SU-DHL-6 (cell line): ENCODE results near the gene LGR6.

Source experiments
- H2AFZ ChIP-seq: fragments of 200-600 bp; sonication (generic); 2 replicates; pipeline ENCODE4 v1.6.1; 2014; ENCODE audit warnings: low read depth, mild to moderate bottlenecking, moderate library complexity, mixed read lengths, antibody characterized with exemption, low read length; ENCODE audit not compliant: severe bottlenecking
- H3F3A ChIP-seq: fragments of 200-600 bp; shearing (Covaris generic); 2 replicates; pipeline ENCODE4 v1.6.0; 2016; ENCODE audit warnings: antibody characterized with exemption, mild to moderate bottlenecking; ENCODE audit not compliant: insufficient read depth
- H3K27ac ChIP-seq: fragments of 200-600 bp; sonication (generic); 2 replicates; pipeline ENCODE4 v1.5.1; 2016; ENCODE audit warnings: low read depth, mild to moderate bottlenecking, low read length, moderate library complexity, mixed read lengths
- H3K27me3 ChIP-seq: fragments of 200-600 bp; sonication (generic), shearing (Covaris generic); 2 replicates; pipeline ENCODE4 v1.6.0; 2014; ENCODE audit warnings: mild to moderate bottlenecking, low read length
- H3K36me3 ChIP-seq: fragments of 200-600 bp; sonication (generic); 2 replicates; pipeline ENCODE4 v1.6.1; 2014; ENCODE audit warnings: mild to moderate bottlenecking, low read length, mixed read lengths
- H3K4me2 ChIP-seq: fragments of 300-600, 200-600 bp; shearing (Covaris generic), sonication (generic); 2 replicates; pipeline ENCODE4 v1.6.0; 2014; ENCODE audit warnings: low read length, low read depth, mild to moderate bottlenecking; ENCODE audit not compliant: poor library complexity, severe bottlenecking
- H3K4me3 ChIP-seq: fragments of 200-600 bp; sonication (generic); 2 replicates; pipeline ENCODE4 v1.5.1; 2014; ENCODE audit warnings: antibody characterized with exemption, low read length, mild to moderate bottlenecking, mixed read lengths; ENCODE audit not compliant: insufficient read depth, poor library complexity, severe bottlenecking
- H3K79me2 ChIP-seq: fragments of 200-600 bp; sonication (generic); 2 replicates; pipeline ENCODE4 v1.6.1; 2014; ENCODE audit warnings: mild to moderate bottlenecking, low read length, moderate library complexity; ENCODE audit not compliant: insufficient read depth
- H3K9ac ChIP-seq: fragments of 200-600 bp; sonication (generic); 2 replicates; pipeline ENCODE4 v1.7.0; 2014; ENCODE audit warnings: mild to moderate bottlenecking, low read length
- H3K9me2 ChIP-seq: fragments of 200-600 bp; sonication (generic); replicated peaks from 2 replicates; pipeline ENCODE4 v1.6.1; 2014; ENCODE audit warnings: low read length; ENCODE audit not compliant: insufficient read depth
- H3K9me3 ChIP-seq: fragments of 200-600 bp; sonication (generic); 2 replicates; pipeline ENCODE4 v1.6.1; 2014; ENCODE audit warnings: low read length, mixed read lengths; ENCODE audit not compliant: insufficient read depth
- H4K20me1 ChIP-seq: fragments of 200-600 bp; sonication (generic); 2 replicates; pipeline ENCODE4 v1.6.1; 2014; ENCODE audit warnings: low read depth, mild to moderate bottlenecking, antibody characterized with exemption, low read length, moderate library complexity, mixed read lengths
- EZH2phosphoT487 ChIP-seq: fragments of 200-600 bp; sonication (generic), shearing (Covaris generic); conservative IDR thresholded peaks from 2 replicates; pipeline ENCODE4 v1.6.1; 2018; ENCODE audit warnings: mild to moderate bottlenecking, antibody characterized with exemption, low read length, moderate library complexity, mixed read lengths
- TF ChIP-seq, protein P1 (sequence below): fragments of 200-600 bp; sonication (generic); IDR thresholded peaks from one replicate; pipeline ENCODE4 v1.5.1; 2017; ENCODE audit warnings: antibody characterized with exemption, mild to moderate bottlenecking, low read length, moderate library complexity; ENCODE audit not compliant: insufficient read depth, poor library complexity, severe bottlenecking

The LGR6 gene

DNA sequence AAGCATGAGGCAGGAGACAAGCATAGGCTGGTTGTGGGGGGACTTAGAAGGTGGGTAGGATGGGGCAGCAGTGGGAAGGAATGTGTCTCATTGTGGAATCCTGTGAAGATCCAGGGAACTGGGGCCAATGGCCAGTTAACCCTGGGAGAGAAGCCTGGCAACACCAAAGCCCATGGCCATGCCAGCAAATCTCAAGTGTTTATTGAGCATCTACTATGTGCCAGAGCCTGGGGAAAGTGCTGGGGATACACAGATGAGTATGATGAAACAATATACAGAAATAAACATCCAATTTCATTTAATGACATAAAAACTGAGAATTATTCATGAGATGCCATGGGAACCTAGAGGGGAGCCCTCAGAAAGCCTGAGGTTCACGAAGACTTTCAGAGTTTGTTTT, 17.4 kb downstream of the LGR6 start:
- H3K4me2 ChIP-seq: no peak overlapping the region
- H3K36me3 ChIP-seq: no peaks in the 10 kb centered on the region
- H3K9me3 ChIP-seq: no peaks in the 10 kb centered on the region
- H3K79me2 ChIP-seq: no peaks in the 10 kb centered on the region
- H2AFZ ChIP-seq: no peak overlapping the region
- no peaks in the 10 kb centered on the region for H4K20me1 ChIP-seq
- no peaks in the 10 kb centered on the region for H3F3A ChIP-seq
- no peak overlapping the region for H3K4me3 ChIP-seq
- H3K27ac ChIP-seq: no peak overlapping the region
- TF ChIP-seq, protein P1, sequence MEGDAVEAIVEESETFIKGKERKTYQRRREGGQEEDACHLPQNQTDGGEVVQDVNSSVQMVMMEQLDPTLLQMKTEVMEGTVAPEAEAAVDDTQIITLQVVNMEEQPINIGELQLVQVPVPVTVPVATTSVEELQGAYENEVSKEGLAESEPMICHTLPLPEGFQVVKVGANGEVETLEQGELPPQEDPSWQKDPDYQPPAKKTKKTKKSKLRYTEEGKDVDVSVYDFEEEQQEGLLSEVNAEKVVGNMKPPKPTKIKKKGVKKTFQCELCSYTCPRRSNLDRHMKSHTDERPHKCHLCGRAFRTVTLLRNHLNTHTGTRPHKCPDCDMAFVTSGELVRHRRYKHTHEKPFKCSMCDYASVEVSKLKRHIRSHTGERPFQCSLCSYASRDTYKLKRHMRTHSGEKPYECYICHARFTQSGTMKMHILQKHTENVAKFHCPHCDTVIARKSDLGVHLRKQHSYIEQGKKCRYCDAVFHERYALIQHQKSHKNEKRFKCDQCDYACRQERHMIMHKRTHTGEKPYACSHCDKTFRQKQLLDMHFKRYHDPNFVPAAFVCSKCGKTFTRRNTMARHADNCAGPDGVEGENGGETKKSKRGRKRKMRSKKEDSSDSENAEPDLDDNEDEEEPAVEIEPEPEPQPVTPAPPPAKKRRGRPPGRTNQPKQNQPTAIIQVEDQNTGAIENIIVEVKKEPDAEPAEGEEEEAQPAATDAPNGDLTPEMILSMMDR: no peak
- no peak for TF ChIP-seq EZH2phosphoT487
- no peak overlapping the region for H3K9ac ChIP-seq
- H3K9me2 ChIP-seq: no peaks in the 10 kb centered on the region
- H3K27me3 ChIP-seq: no peaks in the 10 kb centered on the region

DNA sequence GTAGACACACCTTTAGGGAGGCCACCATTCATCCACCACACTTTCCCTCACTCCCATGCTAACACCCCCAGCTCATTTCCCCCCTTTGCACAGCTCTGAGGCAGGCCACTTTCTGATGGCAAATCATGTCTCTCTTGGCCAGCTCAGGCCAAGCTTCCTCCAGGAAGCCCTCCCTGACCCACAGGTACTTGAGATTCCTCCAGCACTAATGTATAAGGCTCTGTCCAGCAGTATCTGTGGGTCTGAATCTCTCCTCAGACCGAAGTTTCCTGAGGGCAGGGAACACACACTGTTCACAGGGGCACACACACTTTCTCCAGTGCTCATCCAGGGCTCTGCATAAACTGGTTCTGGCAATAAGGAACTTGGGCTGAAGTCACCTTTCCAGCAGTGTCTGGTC, 19.2 kb downstream of the LGR6 start:
- TF ChIP-seq, protein P1: no peak
- no peak overlapping the region for H3K27ac ChIP-seq

DNA sequence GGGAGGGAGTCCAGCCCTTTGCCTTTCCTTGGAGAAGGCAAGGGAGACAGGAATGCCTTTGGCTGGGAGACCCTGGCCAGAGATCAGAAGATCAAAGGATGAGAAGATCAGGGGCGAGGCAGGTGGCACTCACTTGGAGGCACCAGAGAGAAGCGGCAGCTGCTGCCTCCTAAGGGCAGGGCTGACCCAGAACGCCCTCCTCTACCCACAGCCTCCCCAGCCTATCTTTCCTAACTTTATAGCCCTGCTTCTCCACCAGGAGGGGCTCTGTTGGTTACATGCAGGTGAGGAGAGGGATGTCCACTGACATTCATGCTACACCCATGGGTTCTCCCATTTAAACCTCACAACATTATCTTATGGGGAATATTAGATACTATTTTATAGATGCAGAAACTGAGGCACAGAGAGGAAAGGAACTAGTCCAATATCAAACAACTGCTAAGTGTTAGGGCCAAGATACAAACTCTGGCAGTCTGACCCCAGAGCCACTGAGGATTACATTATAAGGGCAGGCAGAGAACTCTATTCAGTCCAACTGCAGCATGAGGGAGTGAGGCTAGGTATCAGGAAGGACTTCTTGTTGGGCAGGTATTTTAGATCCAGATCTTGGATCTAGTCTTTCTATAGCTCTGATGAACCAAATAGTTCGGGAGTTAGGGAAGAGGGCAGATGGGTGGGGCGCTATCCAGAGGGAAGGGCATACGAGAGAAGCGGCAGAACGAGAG, 19.9 kb downstream of the LGR6 start:
- H3K27ac ChIP-seq: no peak overlapping the region
- H3K79me2 ChIP-seq: no peaks in the 10 kb centered on the region
- no peak overlapping the region for H3K4me2 ChIP-seq
- no peaks in the 10 kb centered on the region for H3K9me3 ChIP-seq
- TF ChIP-seq EZH2phosphoT487: no peak
- TF ChIP-seq, protein P1: no peak
- no peak overlapping the region for H3K4me3 ChIP-seq
- H4K20me1 ChIP-seq: no peaks in the 10 kb centered on the region
- H3K36me3 ChIP-seq: no peaks in the 10 kb centered on the region
- no peaks in the 10 kb centered on the region for H3K9me2 ChIP-seq
- H3K9ac ChIP-seq: no peak overlapping the region
- H2AFZ ChIP-seq: no peak overlapping the region
- no peaks in the 10 kb centered on the region for H3K27me3 ChIP-seq
- no peaks in the 10 kb centered on the region for H3F3A ChIP-seq

More for the DNA sequence above, 19.2 kb downstream of the LGR6 start:
- H3K4me2 ChIP-seq: no peak overlapping the region
- H3K36me3 ChIP-seq: no peaks in the 10 kb centered on the region
- no peak overlapping the region for H3K9ac ChIP-seq
- H3F3A ChIP-seq: no peaks in the 10 kb centered on the region
- H2AFZ ChIP-seq: no peak overlapping the region
- no peak overlapping the region for H3K4me3 ChIP-seq
- H3K9me2 ChIP-seq: no peaks in the 10 kb centered on the region
- H3K27me3 ChIP-seq: no peaks in the 10 kb centered on the region
- no peaks in the 10 kb centered on the region for H3K9me3 ChIP-seq
- H4K20me1 ChIP-seq: no peaks in the 10 kb centered on the region
- H3K79me2 ChIP-seq: no peaks in the 10 kb centered on the region
